Parathyroid adenoma (tissue), 2 donors: ENCODE data around the gene PIP5KL1.

Experiments
- H2AFZ ChIP-seq: fragments of 300-600 bp; sonication (generic); one replicate; pipeline ENCODE4 v1.7.0; 2017; ENCODE audit warnings: antibody characterized with exemption, mild to moderate bottlenecking
- H3K27ac ChIP-seq: fragments of 300-600 bp; sonication (generic); one replicate; pipeline ENCODE4 v1.7.0; 2017
- H3K27me3 ChIP-seq: fragments of 300-600 bp; sonication (generic); one replicate; pipeline ENCODE4 v1.7.0; 2017; ENCODE audit warnings: low read length; ENCODE audit not compliant: control insufficient read depth, insufficient read depth
- H3K36me3 ChIP-seq: fragments of 300-600 bp; sonication (generic); one replicate; pipeline ENCODE4 v1.7.0; 2017; ENCODE audit warnings: low read length; ENCODE audit not compliant: control insufficient read depth, insufficient read depth
- H3K4me1 ChIP-seq: fragments of 300-600 bp; sonication (generic); one replicate; pipeline ENCODE4 v1.7.0; 2017; ENCODE audit warnings: control low read depth
- H3K4me2 ChIP-seq: fragments of 300-600 bp; sonication (generic); one replicate; pipeline ENCODE4 v1.7.0; 2017; ENCODE audit warnings: low read length
- H3K4me3 ChIP-seq: fragments of 300-600 bp; sonication (generic); one replicate; pipeline ENCODE4 v1.7.0; 2017; ENCODE audit warnings: low read depth, low read length
- H3K79me2 ChIP-seq: fragments of 300-600 bp; sonication (generic); one replicate; pipeline ENCODE4 v1.7.0; 2017; ENCODE audit warnings: control low read depth
- H3K9ac ChIP-seq: fragments of 300-600 bp; sonication (generic); one replicate; pipeline ENCODE4 v1.7.0; 2017; ENCODE audit warnings: mild to moderate bottlenecking
- H3K9me3 ChIP-seq: fragments of 300-600 bp; sonication (generic); one replicate; pipeline ENCODE4 v1.7.0; 2017; ENCODE audit warnings: low read length; ENCODE audit not compliant: control insufficient read depth
- TF ChIP-seq, protein P1 (sequence below): fragments of 300-600 bp; sonication (generic); IDR thresholded peaks from one replicate; pipeline ENCODE4 v1.7.0; 2017; ENCODE audit warnings: antibody characterized with exemption, mild to moderate bottlenecking
- donor health status: primary hyperparathyroidism.

Gene PIP5KL1

DNA sequence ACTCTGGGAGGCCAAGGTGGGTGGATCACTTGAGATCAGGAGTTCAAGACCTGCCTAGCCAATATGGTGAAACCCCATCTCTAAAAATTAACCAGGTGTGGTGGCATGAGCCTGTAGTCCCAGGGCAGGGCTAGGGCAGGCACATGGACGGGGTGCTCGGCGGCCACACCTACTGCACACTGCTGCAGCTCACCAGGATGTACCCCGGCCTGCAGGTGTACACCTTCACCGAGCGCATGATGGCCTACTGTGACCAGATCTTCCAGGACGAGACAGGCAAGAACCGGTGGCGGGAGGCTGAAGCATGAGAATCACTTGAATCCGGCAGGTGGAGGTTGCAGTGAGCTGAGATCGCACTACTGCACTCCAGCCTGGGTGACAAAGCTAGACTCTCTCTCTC lies 16.9 kb downstream of the PIP5KL1 start:
- H3K4me1 ChIP-seq, result peaks cover 4% of the 10 kb centered on the region
- H3K79me2 ChIP-seq, result no peaks in the 10 kb centered on the region
- no peaks in the 10 kb centered on the region for H3K36me3 ChIP-seq
- no peak overlapping the region for H3K9ac ChIP-seq
- H3K4me3 ChIP-seq, result no peak overlapping the region
- no peak overlapping the region for H3K4me2 ChIP-seq
- H2AFZ ChIP-seq, result no peak overlapping the region
- H3K27me3 ChIP-seq, result no peaks in the 10 kb centered on the region
- no peaks in the 10 kb centered on the region for H3K9me3 ChIP-seq
- TF ChIP-seq, protein P1, sequence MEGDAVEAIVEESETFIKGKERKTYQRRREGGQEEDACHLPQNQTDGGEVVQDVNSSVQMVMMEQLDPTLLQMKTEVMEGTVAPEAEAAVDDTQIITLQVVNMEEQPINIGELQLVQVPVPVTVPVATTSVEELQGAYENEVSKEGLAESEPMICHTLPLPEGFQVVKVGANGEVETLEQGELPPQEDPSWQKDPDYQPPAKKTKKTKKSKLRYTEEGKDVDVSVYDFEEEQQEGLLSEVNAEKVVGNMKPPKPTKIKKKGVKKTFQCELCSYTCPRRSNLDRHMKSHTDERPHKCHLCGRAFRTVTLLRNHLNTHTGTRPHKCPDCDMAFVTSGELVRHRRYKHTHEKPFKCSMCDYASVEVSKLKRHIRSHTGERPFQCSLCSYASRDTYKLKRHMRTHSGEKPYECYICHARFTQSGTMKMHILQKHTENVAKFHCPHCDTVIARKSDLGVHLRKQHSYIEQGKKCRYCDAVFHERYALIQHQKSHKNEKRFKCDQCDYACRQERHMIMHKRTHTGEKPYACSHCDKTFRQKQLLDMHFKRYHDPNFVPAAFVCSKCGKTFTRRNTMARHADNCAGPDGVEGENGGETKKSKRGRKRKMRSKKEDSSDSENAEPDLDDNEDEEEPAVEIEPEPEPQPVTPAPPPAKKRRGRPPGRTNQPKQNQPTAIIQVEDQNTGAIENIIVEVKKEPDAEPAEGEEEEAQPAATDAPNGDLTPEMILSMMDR, result no peak
- H3K27ac ChIP-seq, result no peak overlapping the region

DNA sequence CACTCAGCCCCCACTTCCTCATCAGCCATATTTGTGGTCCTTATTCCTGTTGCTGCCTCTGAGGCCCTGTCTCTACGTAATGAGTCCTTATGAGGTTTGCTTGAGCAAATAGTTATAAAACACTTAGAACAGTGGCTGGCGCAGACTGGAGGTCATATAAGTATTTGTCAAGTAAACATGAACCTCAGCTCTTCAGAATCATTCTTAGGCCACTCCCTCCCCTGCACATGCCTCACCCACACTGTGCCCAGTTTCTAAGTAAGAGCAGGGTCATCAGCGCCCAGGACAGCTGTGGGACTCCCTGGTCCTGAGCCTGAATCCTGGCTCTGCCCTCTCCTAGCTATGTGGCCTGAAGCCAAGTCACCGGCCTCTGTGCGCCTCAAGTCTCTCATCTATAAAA lies 17.7 kb downstream of the PIP5KL1 start:
- H3K4me1 ChIP-seq, result no peaks in the 10 kb centered on the region
- H2AFZ ChIP-seq, result no peak overlapping the region
- no peaks in the 10 kb centered on the region for H3K79me2 ChIP-seq
- H3K9me3 ChIP-seq, result no peaks in the 10 kb centered on the region
- no peak overlapping the region for H3K27ac ChIP-seq
- H3K36me3 ChIP-seq, result no peaks in the 10 kb centered on the region
- H3K27me3 ChIP-seq, result no peaks in the 10 kb centered on the region
- H3K9ac ChIP-seq, result no peak overlapping the region
- TF ChIP-seq, protein P1, result no peak
- no peak overlapping the region for H3K4me3 ChIP-seq
- H3K4me2 ChIP-seq, result no peak overlapping the region

DNA sequence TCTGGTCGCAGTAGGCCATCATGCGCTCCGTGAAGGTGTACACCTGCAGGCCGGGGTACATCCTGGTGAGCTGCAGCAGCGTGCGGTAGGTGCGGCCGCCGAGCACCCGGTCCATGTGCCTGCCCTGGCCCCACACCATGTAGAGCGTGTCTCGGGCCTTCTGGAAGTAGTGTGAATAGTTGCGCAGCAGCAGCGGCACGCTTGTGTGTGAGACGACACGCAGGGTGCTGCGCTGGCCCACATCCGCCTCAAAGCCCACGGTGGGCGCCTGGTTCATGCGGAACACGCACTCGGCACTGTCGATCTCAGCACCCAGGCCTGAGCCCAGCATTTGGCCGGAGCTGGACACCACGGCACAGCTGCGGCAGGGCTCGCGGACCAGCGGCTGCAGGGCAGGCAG lies 18.3 kb downstream of the PIP5KL1 start:
- Histone ChIP-seq H3K4me3 (no peak overlapping the region), H3K36me3 (no peaks in the 10 kb centered on the region), H3K79me2 (no peaks in the 10 kb centered on the region), H3K4me1 (no peaks in the 10 kb centered on the region), H3K27me3 (no peaks in the 10 kb centered on the region), H3K27ac (no peak overlapping the region), H3K9me3 (no peaks in the 10 kb centered on the region), H2AFZ (no peak overlapping the region), H3K9ac (no peak overlapping the region), H3K4me2 (no peak overlapping the region)
- TF ChIP-seq, protein P1, result no peak

DNA sequence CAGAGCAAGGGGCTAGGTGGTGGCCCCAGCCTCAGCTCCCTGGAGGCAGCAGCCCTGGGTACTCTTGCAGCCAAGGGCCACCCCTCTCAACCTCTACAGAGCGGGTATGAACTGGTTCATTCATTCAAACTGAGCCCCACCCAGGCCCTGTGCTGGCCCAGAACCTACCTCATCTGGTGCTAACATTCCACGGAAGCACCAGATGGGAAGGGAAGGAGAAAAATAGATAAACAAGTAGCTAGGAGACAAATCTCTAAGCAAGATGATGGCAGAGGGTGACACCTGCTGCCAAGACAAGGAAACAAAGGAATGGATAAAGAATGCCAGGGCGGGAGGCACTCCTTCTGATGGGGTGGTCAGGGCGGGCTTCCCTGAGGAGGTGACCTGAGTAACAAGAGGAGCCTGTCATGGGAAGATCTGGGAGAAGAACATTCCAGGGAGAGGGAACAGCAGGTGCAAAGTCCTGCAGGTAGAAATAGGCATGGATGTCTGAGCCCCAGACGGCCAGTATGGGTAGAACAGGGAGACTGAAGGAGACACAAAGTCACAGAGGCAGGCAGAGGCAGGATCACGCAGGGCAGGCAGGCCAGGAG lies 19.9 kb downstream of the PIP5KL1 start:
- Histone ChIP-seq H3K27me3 (no peaks in the 10 kb centered on the region), H3K9me3 (no peaks in the 10 kb centered on the region), H3K4me2 (no peak overlapping the region), H3K9ac (no peak overlapping the region), H3K4me3 (no peak overlapping the region), H3K4me1 (no peaks in the 10 kb centered on the region), H3K79me2 (no peaks in the 10 kb centered on the region), H3K36me3 (no peaks in the 10 kb centered on the region), H3K27ac (no peak overlapping the region), H2AFZ (no peak overlapping the region)
- TF ChIP-seq, protein P1, result peak; percentile 16

DNA sequence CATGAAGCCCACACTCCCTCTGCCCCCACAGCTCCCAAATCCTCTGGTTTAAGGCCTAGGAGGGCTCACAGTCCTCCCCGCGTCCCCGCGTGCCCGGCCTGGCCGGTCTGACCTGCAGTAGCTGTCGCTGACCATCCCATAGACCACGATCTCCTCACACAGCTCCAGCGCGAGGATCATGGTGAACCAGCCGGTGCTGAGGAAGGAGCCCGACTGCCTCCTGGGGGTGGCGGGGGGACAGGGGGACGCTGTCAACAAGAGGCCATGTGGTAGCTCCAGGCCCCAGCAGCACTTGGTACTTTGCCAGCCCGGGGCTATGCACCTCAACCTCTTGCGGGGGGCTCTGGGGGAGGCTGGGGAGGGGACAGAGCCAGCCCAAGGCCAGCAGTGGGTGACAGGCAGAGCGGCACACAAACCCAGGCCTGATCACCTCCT lies 20.7 kb downstream of the PIP5KL1 start:
- Histone ChIP-seq H3K4me2 (no peak overlapping the region), H3K9ac (no peak overlapping the region), H3K36me3 (no peaks in the 10 kb centered on the region), H3K4me3 (no peak overlapping the region), H3K27me3 (no peaks in the 10 kb centered on the region), H3K9me3 (no peaks in the 10 kb centered on the region), H3K27ac (no peak overlapping the region), H3K4me1 (no peaks in the 10 kb centered on the region), H2AFZ (no peak overlapping the region), H3K79me2 (no peaks in the 10 kb centered on the region)
- TF ChIP-seq, protein P1, result no peak
